Psoas muscle (tissue), 8 donors: ENCODE results near the gene CHST3. TPM values are rescaled to one million over a fixed set of nuclear protein-coding genes. Genes with fewer than 3 reads are reported as not detected.

Source experiments
- ATAC-seq, 4 donors: fragments of 200-7000 bp; cut with Tn5 transposase; one replicate each; pipeline ENCODE4 v1.9.1; 2020; ENCODE audit warnings: moderate library complexity in 3 of 4, mild to moderate bottlenecking in 2 of 4
- DNase-seq, 2 donors: peaks; one replicate each; pipeline ENCODE4 v3.0.0-alpha.2; 2020
- H3K27ac ChIP-seq: fragments of 200-600 bp; one replicate; pipeline ENCODE4 v1.8.0; 2022
- H3K27me3 ChIP-seq, 3 donors: fragments of 200-600 bp in 1 of 3; one replicate each; pipeline versions ENCODE4 v1.6.1 to v1.8.0; 2013 to 2022; ENCODE audit warnings: low read length in 2 of 3, mild to moderate bottlenecking in 2 of 3, moderate library complexity in 1 of 3; ENCODE audit not compliant: insufficient read depth in 3 of 3
- H3K36me3 ChIP-seq, 2 donors: fragments of 200-600 bp in 1 of 2; one replicate each; pipeline versions ENCODE4 v1.6.1 to v1.8.0; 2013 to 2022; ENCODE audit warnings: low read depth in 1 of 2, mild to moderate bottlenecking in 1 of 2, moderate library complexity in 1 of 2; ENCODE audit not compliant: insufficient read depth in 1 of 2
- H3K4me1 ChIP-seq: fragments of 200-600 bp; one replicate; pipeline ENCODE4 v1.8.0; 2022
- H3K4me3 ChIP-seq: fragments of 200-600 bp; one replicate; pipeline ENCODE4 v1.8.0; 2022; ENCODE audit warnings: mild to moderate bottlenecking
- H3K9me3 ChIP-seq: fragments of 200-600 bp; one replicate; pipeline ENCODE4 v1.8.0; 2022
- WGBS, 3 donors: extraction: QIAGEN DNeasy Blood & Tissue Kit; methylation state at CpG; one replicate each; pipeline versions ENCODE4 v1.1.6 to v1.1.7; 2013; 5-methylcytosine and 5-hydroxymethylcytosine counted together
- intact Hi-C, 2 donors: fragments of 100-400 bp; cut with DNase I; formaldehyde crosslinking; loops; one replicate each; pipeline versions ENCODE4 v1.11.0 to v1.14.2; 2022
- polyA plus RNA-seq, 3 donors: library from polyadenylated mRNA; stranded (reverse); fragments of 200-250 nt; gene quantifications; one replicate each; pipeline ENCODE4 v1.2.3, GENCODE V29; 2013
- total RNA-seq, 4 donors: library from RNA; stranded (reverse); fragmentation: NEBNext Ultra II Directional in 2 of 4; extraction: Animal tissue kit (Norgen Biotek cat#: 25700) in 2 of 4; gene quantifications; one replicate each; pipeline versions ENCODE4 v1.2.1 to v1.2.4, GENCODE V29; 2021 to 2023
- TF ChIP-seq, protein P1 (sequence below): fragments of 200-600 bp; IDR thresholded peaks from one replicate; pipeline ENCODE4 v1.8.0; 2022; ENCODE audit warnings: antibody characterized with exemption
- donor health status: healthy with polysubstance abuse.
- donor health status: DM: no; HTN: no; CAD: no; lungs with moderate emphysema.
- donor health status: Bipolar disorder and iron deficiency.
- donor health status: healthy.
- donor health status: DM: yes; HTN: yes; CAD: no.
- donor health status: DM: no; HTN: no; CAD: no.
- donor health status: DM: no; HTN: no; CAD: no.
- donor health status: DM: yes; HTN: yes; CAD: no.

CHST3 gene
- total and polyA plus RNA-seq, 7 donors: 3.3 to 44.0 (median 12.1) TPM

DNA sequence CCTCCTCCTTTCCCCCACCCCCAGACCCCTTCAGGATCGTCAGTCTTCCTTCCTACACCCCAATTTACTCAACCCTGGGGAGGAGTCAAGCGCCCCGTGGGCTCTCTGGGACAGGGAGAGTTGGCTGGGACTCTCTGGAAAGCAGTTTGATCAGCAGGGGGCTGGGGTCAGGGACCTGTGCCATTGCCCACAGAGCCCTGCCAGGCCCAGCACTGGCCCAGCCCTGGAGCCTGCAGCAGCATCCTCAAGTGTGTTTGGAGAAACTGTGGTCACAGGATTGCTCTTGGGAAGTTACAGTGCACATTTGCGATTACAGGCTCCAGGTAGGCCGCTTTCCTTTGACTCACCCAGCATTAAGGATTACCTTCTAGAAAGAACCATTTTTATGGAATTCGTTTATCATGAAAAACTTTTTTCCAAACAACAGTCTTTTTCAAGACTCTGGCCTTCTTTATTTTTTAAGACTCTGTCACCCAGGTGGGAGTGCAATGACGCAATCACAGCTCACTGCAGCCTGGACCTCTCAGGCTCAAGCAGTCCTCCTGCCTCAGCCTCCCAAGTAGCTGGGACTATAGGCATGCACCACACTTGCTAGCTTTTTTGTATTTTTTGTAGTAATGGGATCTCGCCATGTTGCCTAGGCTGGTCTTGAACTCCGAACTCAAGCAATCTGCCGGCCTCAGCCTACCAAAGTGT lies 50.7 kb downstream of the CHST3 start:
- H3K9me3 ChIP-seq: no peaks in the 10 kb centered on the region
- no peaks in the 10 kb centered on the region for H3K36me3 ChIP-seq
- intact Hi-C loops: no loop called here
- 81 to 90% (median 82%) methylated on average over 9 to 10 of the region's 10 CpGs for WGBS, 3 donors
- DNase-seq (no peak), ATAC-seq (no peak)
- no peaks in the 10 kb centered on the region for H3K27me3 ChIP-seq
- TF ChIP-seq, protein P1, sequence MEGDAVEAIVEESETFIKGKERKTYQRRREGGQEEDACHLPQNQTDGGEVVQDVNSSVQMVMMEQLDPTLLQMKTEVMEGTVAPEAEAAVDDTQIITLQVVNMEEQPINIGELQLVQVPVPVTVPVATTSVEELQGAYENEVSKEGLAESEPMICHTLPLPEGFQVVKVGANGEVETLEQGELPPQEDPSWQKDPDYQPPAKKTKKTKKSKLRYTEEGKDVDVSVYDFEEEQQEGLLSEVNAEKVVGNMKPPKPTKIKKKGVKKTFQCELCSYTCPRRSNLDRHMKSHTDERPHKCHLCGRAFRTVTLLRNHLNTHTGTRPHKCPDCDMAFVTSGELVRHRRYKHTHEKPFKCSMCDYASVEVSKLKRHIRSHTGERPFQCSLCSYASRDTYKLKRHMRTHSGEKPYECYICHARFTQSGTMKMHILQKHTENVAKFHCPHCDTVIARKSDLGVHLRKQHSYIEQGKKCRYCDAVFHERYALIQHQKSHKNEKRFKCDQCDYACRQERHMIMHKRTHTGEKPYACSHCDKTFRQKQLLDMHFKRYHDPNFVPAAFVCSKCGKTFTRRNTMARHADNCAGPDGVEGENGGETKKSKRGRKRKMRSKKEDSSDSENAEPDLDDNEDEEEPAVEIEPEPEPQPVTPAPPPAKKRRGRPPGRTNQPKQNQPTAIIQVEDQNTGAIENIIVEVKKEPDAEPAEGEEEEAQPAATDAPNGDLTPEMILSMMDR: no peak
- H3K4me1 ChIP-seq: peaks cover 56% of the 10 kb centered on the region
- H3K4me3 ChIP-seq: no peak overlapping the region
- peak overlapping the region; percentile 10 for H3K27ac ChIP-seq

DNA sequence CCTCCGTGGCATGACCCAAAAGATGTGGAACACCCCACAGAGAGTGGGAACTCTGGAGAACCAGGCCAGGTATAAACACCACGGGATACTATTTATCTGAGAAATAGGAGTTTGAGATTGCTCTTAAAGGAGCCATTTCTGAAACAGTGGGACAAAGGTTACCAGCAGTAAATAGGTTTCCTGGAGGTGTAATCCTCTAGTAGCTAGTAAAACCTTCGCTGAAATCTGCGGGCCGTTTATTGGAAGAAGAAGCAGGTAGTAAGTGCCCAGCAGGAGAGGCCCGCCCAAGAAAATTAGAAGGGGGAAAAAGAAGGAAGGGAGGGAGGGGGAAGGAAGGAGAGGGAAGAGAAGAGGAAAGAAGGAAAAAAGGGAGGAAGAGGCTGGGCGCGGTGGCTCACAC lies 51.6 kb downstream of the CHST3 start:
- no peak for ATAC-seq
- Histone ChIP-seq H3K4me3 (no peak overlapping the region), H3K36me3 (no peaks in the 10 kb centered on the region), H3K27ac (peak overlapping the region; percentile 76), H3K27me3 (no peaks in the 10 kb centered on the region), H3K9me3 (no peaks in the 10 kb centered on the region), H3K4me1 (peaks cover 47% of the 10 kb centered on the region)
- TF ChIP-seq, protein P1: no peak
- intact Hi-C loops: loop anchor here in 1 of 2 donors (2.0 kb wide), 1 partner anchor 41 kb away; no protein-coding TSS in a partner anchor
- no peak for DNase-seq
- WGBS, 3 donors: 73 to 80% (median 74%) methylated on average over 8 of the region's 8 CpGs

DNA sequence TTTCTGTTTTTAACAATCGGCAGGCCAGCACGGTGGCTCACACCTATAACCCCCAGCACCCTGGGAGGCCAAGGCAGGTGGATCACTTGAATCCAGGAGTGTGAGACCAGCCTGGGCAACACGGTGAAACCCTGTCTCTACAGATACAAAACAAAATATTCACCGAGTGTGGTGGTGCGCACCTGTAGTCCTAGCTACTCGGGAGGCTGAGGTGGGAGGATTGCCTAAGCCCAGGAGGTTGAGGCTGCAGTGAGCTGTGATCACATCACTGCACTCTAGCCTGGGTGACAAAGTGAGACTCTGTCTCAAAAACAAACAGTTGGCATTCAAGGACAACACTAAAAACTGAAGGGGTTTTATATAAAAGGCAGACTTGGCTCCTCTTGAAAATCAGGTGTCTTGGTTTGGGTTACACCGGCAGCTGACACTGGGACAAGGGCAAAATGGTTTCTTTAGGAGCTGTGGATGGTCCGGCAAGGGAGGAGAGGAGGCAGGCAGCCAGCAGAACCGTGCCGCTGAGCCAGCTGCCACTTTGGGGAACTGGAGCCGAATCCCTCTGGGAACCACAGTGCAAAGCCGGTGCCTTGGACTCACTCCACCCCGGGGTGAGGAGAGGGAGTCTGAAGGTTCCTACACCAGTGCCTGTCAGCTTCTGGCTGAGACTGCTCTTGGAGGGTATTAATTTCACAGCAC lies 52.6 kb downstream of the CHST3 start:
- H3K36me3 ChIP-seq: no peaks in the 10 kb centered on the region
- peak; percentile 79 to 92 (median 86) for ATAC-seq
- peak overlapping the region; percentile 76 for H3K27ac ChIP-seq
- H3K4me1 ChIP-seq: peaks cover 40% of the 10 kb centered on the region
- peak; percentile 68 to 84 for DNase-seq
- H3K27me3 ChIP-seq: no peaks in the 10 kb centered on the region
- TF ChIP-seq, protein P1: no peak
- WGBS, 3 donors: 38 to 50% (median 43%) methylated on average over 13 of the region's 13 CpGs
- H3K9me3 ChIP-seq: no peaks in the 10 kb centered on the region
- intact Hi-C loops: loop anchor here in 1 of 2 donors (2.0 kb wide), 1 partner anchor 42 kb away; no protein-coding TSS in a partner anchor
- H3K4me3 ChIP-seq: no peak overlapping the region

DNA sequence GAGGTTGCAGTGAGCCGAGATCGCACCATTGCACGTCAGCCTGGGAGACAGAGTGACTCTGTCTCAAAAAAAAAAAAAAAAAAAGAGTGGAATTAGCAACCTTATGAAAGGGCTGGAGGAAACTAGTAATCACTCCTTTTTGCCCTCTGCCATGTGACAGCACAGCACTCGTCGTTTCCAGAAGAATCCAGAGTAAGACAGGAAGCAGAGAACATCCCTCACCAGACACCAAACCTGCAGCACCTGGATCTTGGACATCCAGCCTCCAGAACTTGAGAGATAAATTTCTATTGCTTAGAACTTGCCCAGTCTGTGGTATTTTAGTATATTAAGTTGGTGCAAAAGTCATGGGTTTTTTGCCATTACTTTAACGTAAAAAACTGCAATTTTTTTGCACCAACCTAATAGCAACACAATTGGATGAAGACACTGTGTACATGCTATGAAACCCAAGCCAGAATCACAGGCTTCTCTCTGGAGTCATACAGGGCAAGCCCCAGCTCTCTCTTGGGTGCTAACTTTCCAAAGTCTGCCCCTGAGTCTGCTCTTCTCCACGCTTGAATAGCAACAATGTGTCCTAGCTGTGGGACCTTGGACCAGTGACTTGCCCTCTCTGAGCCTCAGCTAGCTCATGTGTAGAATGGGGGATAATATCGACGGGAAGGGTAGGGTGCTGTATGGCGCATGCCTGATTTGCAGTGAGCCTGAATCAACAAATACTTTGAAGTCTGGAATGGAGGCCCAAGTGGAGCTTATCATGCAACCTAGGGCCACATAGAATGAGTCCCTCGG lies 55.1 kb downstream of the CHST3 start:
- Histone ChIP-seq H3K27me3 (no peaks in the 10 kb centered on the region), H3K4me3 (no peak overlapping the region), H3K4me1 (peaks cover 25% of the 10 kb centered on the region), H3K9me3 (no peaks in the 10 kb centered on the region), H3K27ac (no peak overlapping the region), H3K36me3 (no peaks in the 10 kb centered on the region)
- TF ChIP-seq, protein P1: no peak
- intact Hi-C loops: no loop called here
- whole genome bisulfite sequencing, 3 donors: 91 to 93% (median 91%) methylated on average over 11 of the region's 11 CpGs
- ATAC-seq (no peak), DNase-seq (no peak)
